ENCODE measurements around the gene MMGT1. TPM values are rescaled to one million over a fixed set of nuclear protein-coding genes. Genes with fewer than 3 reads are reported as not detected.

Gene MMGT1
- total and polyA plus RNA-seq, 2 donors (not counting 3 experiments of a cell fraction or from before 2014, with no cell fraction given), result 10.4 to 18.8 TPM

GRCh38 chrX:135951291-135951690 is 22.5 kb downstream of the MMGT1 start:
- H4K20me1 ChIP-seq (replicated peaks; ENCODE audit: control insufficient read depth, extremely low read depth, insufficient read depth, low read length), result no peaks in the 10 kb centered on the region
- intact Hi-C loops (cut with micrococcal nuclease), result no loop called here
- no peak overlapping the region for H3K4me3 ChIP-seq (replicated peaks in 1 of 3; ENCODE audit: insufficient read depth in 1 of 3, low read depth in 1 of 3, low read length in 3 of 3)
- no peaks in the 10 kb centered on the region for H3K27me3 ChIP-seq (ENCODE audit: control insufficient read depth in 2 of 2, insufficient read depth in 2 of 2, low read length in 2 of 2)
- dilution Hi-C loops (cut with MboI; ENCODE audit: extremely low pct_ligation_motif_present, low sequenced_read_pairs), result no loop called here
- DNase-seq (ENCODE audit: low read depth, low spot score) (no peak), FAIRE-seq (no peak)
- ChIA-PET CTCF (no interaction called here), POLR2A (no interaction called here)
- no peak overlapping the region for H3K27ac ChIP-seq (ENCODE audit: insufficient read depth, low read depth, low read length)
- H3K4me2 ChIP-seq (ENCODE audit: insufficient read depth, low read length), result no peak overlapping the region
- no peaks in the 10 kb centered on the region for H3K36me3 ChIP-seq (ENCODE audit: control insufficient read depth in 2 of 2, extremely low read depth in 1 of 2, insufficient read depth in 2 of 2, low read length in 2 of 2)
- H3K9me3 ChIP-seq (replicated peaks; ENCODE audit: control insufficient read depth, insufficient read depth, low read length), result no peaks in the 10 kb centered on the region
- H3K9ac ChIP-seq (replicated peaks; ENCODE audit: extremely low read depth, insufficient read depth, low read length), result no peak overlapping the region
- BruUV-seq (replicated peaks), result no TSS peak
- H2AFZ ChIP-seq (ENCODE audit: low read depth, low read length), result no peak overlapping the region
- H3K79me2 ChIP-seq (ENCODE audit: control insufficient read depth, insufficient read depth, low read length), result no peaks in the 10 kb centered on the region
- no peaks in the 10 kb centered on the region for H3K9me1 ChIP-seq (replicated peaks; ENCODE audit: control insufficient read depth, extremely low read depth, insufficient read depth, low read length)
- TF ChIP-seq EZH2 (IDR thresholded peaks at IDR 0.05; ENCODE audit: borderline replicate concordance, low read depth, low read length, severe bottlenecking) (no peak), MYC (IDR thresholded peaks at IDR 0.05; ENCODE audit: low read depth, low read length) (no peak), CTCF (IDR thresholded peaks at IDR 0.05; ENCODE audit: extremely low read depth in 1 of 2, insufficient read depth in 1 of 2, low read depth in 1 of 2, low read length in 2 of 2) (no peak), GATA2 (IDR thresholded peaks at IDR 0.05; ENCODE audit: insufficient read depth, insufficient read length, low read depth, low read length) (no peak), MAX (IDR thresholded peaks at IDR 0.05; ENCODE audit: insufficient read depth, insufficient read length) (no peak), POLR2A (IDR thresholded peaks at IDR 0.05; ENCODE audit: low read depth, low read length) (no peak), JUN (IDR thresholded peaks at IDR 0.05; ENCODE audit: borderline replicate concordance, insufficient read depth, insufficient read length, low read depth) (no peak), FOS (IDR thresholded peaks at IDR 0.05; ENCODE audit: borderline replicate concordance, insufficient read depth, low read length) (no peak), POLR2AphosphoS5 (IDR thresholded peaks at IDR 0.05; ENCODE audit: insufficient read depth, low read depth, low read length) (no peak)
- H3K4me1 ChIP-seq (ENCODE audit: control insufficient read depth, extremely low read depth, insufficient read depth, low read length), result no peaks in the 10 kb centered on the region
